Gastrocnemius medialis (tissue), 4 donors: ENCODE data around the gene PLB1.

Experiments
- CTCF ChIP-seq, 5 experiments: fragments of 450-650 bp in 3 of 5; fragments of 200-600 bp in 2 of 5; sonication (generic) in 2 of 5; IDR thresholded peaks in 4 of 5; conservative IDR thresholded peaks in 1 of 5; 1 replicate in 4 of 5; 2 replicates in 1 of 5; pipeline ENCODE4 v1.5.1; 2016 to 2019; ENCODE audit warnings: antibody characterized with exemption in 5 of 5, mild to moderate bottlenecking in 3 of 5, moderate library complexity in 3 of 5
- POLR2A ChIP-seq, 2 donors: fragments of 450-650 bp; IDR thresholded peaks; one replicate each; pipeline ENCODE4 v1.6.1; 2017; ENCODE audit warnings: antibody characterized with exemption in 2 of 2, mild to moderate bottlenecking in 2 of 2, moderate library complexity in 2 of 2

- TF ChIP-seq CTCF (IDR thresholded peaks at IDR 0.05 in 4 of 5, conservative IDR thresholded peaks at IDR 0.05 in 1 of 5) (no peak), POLR2A (IDR thresholded peaks at IDR 0.05) (no peak)
These were observed 151.8 kb downstream of the PLB1 start for GRCh38 chr2:28647682-28648081.
